ENCODE measurements around the gene ZNHIT3.

Gene ZNHIT3

GRCh38 chr17:36485027-36485426 is 1.5 kb upstream of the ZNHIT3 start:
- no peak overlapping the region for H3K4me3 ChIP-seq (ENCODE audit: low read depth, low read length)
- H3K27me3 ChIP-seq (ENCODE audit: control insufficient read depth, insufficient read depth, low read length), result peaks cover 35% of the 10 kb centered on the region
- peaks cover 19% of the 10 kb centered on the region for H3K4me1 ChIP-seq (ENCODE audit: control insufficient read depth, insufficient read depth, low read length)
- no peaks in the 10 kb centered on the region; the same call in none of the 2 replicates for H3K36me3 ChIP-seq (ENCODE audit: control insufficient read depth, insufficient read depth, low read length)
- H3K27ac ChIP-seq (ENCODE audit: low read depth, low read length), result no peak overlapping the region
- H3K9ac ChIP-seq (ENCODE audit: low read length), result no peak overlapping the region
- no peaks in the 10 kb centered on the region for H3K9me3 ChIP-seq (ENCODE audit: control insufficient read depth, insufficient read depth, low read depth, low read length)

- Histone ChIP-seq H3K27ac (ENCODE audit: low read depth, low read length) (no peak overlapping the region), H3K4me3 (ENCODE audit: low read depth, low read length) (peak overlapping the region; percentile 88), H3K9me3 (ENCODE audit: control insufficient read depth, insufficient read depth, low read depth, low read length) (no peaks in the 10 kb centered on the region), H3K4me1 (ENCODE audit: control insufficient read depth, insufficient read depth, low read length) (peaks cover 19% of the 10 kb centered on the region), H3K36me3 (ENCODE audit: control insufficient read depth, insufficient read depth, low read length) (no peaks in the 10 kb centered on the region; the same call in none of the 2 replicates), H3K9ac (ENCODE audit: low read length) (peak overlapping the region; percentile 49), H3K27me3 (ENCODE audit: control insufficient read depth, insufficient read depth, low read length) (peaks cover 35% of the 10 kb centered on the region)
Measured at GRCh38 chr17:36485805-36486203, 677 bp upstream of the ZNHIT3 start.

DNA sequence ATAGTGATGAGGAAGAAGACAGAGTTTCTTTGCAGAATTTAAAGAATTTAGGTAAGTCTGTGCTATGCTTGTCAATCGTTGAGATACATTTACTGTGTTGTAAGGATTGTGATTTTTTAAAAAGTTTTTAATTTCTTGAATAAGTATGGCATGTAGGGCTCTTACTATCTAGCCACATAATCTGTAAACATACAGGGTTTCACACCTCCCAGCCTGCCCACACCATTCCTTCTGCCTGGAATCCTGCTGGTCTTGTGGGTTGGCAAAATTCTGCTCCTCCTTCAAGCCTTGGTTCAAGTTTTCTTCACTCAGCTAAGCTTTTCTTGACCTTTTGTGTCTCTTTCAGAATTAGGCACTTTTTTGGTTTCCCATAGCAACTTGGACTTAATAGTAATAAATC is 7.5 kb downstream of the ZNHIT3 start:
- Histone ChIP-seq H3K27me3 (ENCODE audit: control insufficient read depth, insufficient read depth, low read length) (no peaks in the 10 kb centered on the region), H3K4me3 (ENCODE audit: low read depth, low read length) (no peak overlapping the region), H3K4me1 (ENCODE audit: control insufficient read depth, insufficient read depth, low read length) (no peaks in the 10 kb centered on the region), H3K27ac (ENCODE audit: low read depth, low read length) (no peak overlapping the region), H3K36me3 (ENCODE audit: control insufficient read depth, insufficient read depth, low read length) (peaks cover 75% of the 10 kb centered on the region), H3K9me3 (ENCODE audit: control insufficient read depth, insufficient read depth, low read depth, low read length) (no peaks in the 10 kb centered on the region), H3K9ac (ENCODE audit: low read length) (no peak overlapping the region)

DNA sequence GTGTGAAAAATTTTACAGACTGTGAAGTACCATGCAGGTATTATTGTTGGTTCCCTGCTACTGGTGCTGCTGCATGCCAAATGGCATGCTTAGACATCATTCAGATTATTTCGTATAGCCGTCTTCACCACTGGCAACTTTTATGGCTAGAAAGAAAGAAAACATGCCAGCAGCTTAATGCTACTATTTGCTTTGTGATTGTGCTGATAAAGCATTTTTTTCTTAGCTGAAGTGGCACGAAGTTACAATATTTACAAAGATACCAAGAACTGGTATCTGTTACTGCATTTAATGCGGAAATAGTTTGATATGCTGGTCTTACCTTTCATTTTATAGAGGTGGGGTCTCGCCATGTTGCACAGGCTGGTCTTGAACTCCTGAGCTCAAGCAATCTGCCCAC is 8.2 kb downstream of the ZNHIT3 start:
- no peaks in the 10 kb centered on the region for H3K4me1 ChIP-seq (ENCODE audit: control insufficient read depth, insufficient read depth, low read length)
- H3K27ac ChIP-seq (ENCODE audit: low read depth, low read length), result no peak overlapping the region
- H3K36me3 ChIP-seq (ENCODE audit: control insufficient read depth, insufficient read depth, low read length), result peaks cover 78% of the 10 kb centered on the region
- no peaks in the 10 kb centered on the region for H3K27me3 ChIP-seq (ENCODE audit: control insufficient read depth, insufficient read depth, low read length)
- H3K9ac ChIP-seq (ENCODE audit: low read length), result no peak overlapping the region
- no peak overlapping the region for H3K4me3 ChIP-seq (ENCODE audit: low read depth, low read length)
- H3K9me3 ChIP-seq (ENCODE audit: control insufficient read depth, insufficient read depth, low read depth, low read length), result no peaks in the 10 kb centered on the region

DNA sequence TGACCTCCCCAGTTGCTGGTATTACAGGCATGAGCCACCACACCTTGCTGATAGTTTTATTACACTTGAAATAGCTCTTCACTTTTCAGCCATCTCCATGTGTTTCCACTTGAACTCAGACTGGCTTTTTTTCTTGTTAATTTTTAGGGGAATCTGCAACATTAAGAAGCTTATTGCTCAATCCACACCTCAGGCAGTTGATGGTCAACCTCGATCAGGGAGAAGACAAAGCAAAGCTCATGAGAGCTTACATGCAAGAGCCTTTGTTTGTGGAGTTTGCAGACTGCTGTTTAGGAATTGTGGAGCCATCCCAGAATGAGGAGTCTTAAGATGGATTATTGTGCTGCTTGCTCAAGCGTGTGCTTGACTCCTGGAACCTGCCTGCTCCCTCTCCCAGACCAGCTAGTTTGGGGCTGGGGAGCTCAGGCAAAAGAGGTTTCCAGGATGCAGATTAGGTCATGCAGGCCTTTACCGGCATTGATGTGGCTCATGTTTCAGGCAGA is 8.6 kb downstream of the ZNHIT3 start:
- no peaks in the 10 kb centered on the region for H3K27me3 ChIP-seq (ENCODE audit: control insufficient read depth, insufficient read depth, low read length)
- no peak overlapping the region for H3K27ac ChIP-seq (ENCODE audit: low read depth, low read length)
- no peaks in the 10 kb centered on the region for H3K9me3 ChIP-seq (ENCODE audit: control insufficient read depth, insufficient read depth, low read depth, low read length)
- H3K4me3 ChIP-seq (ENCODE audit: low read depth, low read length), result no peak overlapping the region
- H3K9ac ChIP-seq (ENCODE audit: low read length), result no peak overlapping the region
- peaks cover 81% of the 10 kb centered on the region for H3K36me3 ChIP-seq (ENCODE audit: control insufficient read depth, insufficient read depth, low read length)
- no peaks in the 10 kb centered on the region for H3K4me1 ChIP-seq (ENCODE audit: control insufficient read depth, insufficient read depth, low read length)

GRCh38 chr17:36496018-36496789 is 9.7 kb downstream of the ZNHIT3 start:
- Histone ChIP-seq H3K9ac (ENCODE audit: low read length) (no peak overlapping the region), H3K9me3 (ENCODE audit: control insufficient read depth, insufficient read depth, low read depth, low read length) (no peaks in the 10 kb centered on the region), H3K4me3 (ENCODE audit: low read depth, low read length) (no peak overlapping the region), H3K27ac (ENCODE audit: low read depth, low read length) (no peak overlapping the region), H3K36me3 (ENCODE audit: control insufficient read depth, insufficient read depth, low read length) (peaks cover 88% of the 10 kb centered on the region), H3K4me1 (ENCODE audit: control insufficient read depth, insufficient read depth, low read length) (no peaks in the 10 kb centered on the region), H3K27me3 (ENCODE audit: control insufficient read depth, insufficient read depth, low read length) (no peaks in the 10 kb centered on the region)

DNA sequence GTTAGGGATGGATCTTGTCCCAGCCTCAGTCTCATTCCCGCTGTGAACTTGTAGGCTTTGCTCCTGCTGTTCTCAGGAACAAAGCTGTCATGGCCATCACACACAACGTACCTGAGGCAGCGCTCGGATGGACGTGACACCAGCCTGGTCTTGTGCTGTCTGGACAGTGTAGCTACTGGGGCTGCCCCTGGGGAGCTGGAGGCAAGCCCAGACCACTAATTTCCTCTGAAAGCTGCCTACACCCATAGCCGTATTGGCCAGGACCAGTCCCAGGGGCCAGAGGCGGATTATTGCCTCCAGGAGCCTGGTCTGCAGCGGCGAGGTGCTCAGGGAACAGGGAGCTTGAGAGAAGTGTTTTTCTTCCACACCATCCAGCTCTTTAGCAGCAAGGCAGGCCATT is 11.7 kb downstream of the ZNHIT3 start:
- Histone ChIP-seq H3K9me3 (ENCODE audit: control insufficient read depth, insufficient read depth, low read depth, low read length) (no peaks in the 10 kb centered on the region), H3K9ac (ENCODE audit: low read length) (no peak overlapping the region), H3K27ac (ENCODE audit: low read depth, low read length) (no peak overlapping the region), H3K27me3 (ENCODE audit: control insufficient read depth, insufficient read depth, low read length) (no peaks in the 10 kb centered on the region), H3K4me1 (ENCODE audit: control insufficient read depth, insufficient read depth, low read length) (no peaks in the 10 kb centered on the region), H3K4me3 (ENCODE audit: low read depth, low read length) (no peak overlapping the region), H3K36me3 (ENCODE audit: control insufficient read depth, insufficient read depth, low read length) (peaks cover 88% of the 10 kb centered on the region)

GRCh38 chr17:36498560-36499300 is 12.2 kb downstream of the ZNHIT3 start:
- Histone ChIP-seq H3K36me3 (ENCODE audit: control insufficient read depth, insufficient read depth, low read length) (peaks cover 88% of the 10 kb centered on the region), H3K9me3 (ENCODE audit: control insufficient read depth, insufficient read depth, low read depth, low read length) (no peaks in the 10 kb centered on the region), H3K4me3 (ENCODE audit: low read depth, low read length) (no peak overlapping the region), H3K27ac (ENCODE audit: low read depth, low read length) (no peak overlapping the region), H3K4me1 (ENCODE audit: control insufficient read depth, insufficient read depth, low read length) (no peaks in the 10 kb centered on the region), H3K27me3 (ENCODE audit: control insufficient read depth, insufficient read depth, low read length) (no peaks in the 10 kb centered on the region), H3K9ac (ENCODE audit: low read length) (no peak overlapping the region)

- Histone ChIP-seq H3K27ac (ENCODE audit: low read depth, low read length) (no peak overlapping the region), H3K36me3 (ENCODE audit: control insufficient read depth, insufficient read depth, low read length) (peaks cover 87% of the 10 kb centered on the region), H3K9ac (ENCODE audit: low read length) (no peak overlapping the region), H3K4me1 (ENCODE audit: control insufficient read depth, insufficient read depth, low read length) (no peaks in the 10 kb centered on the region), H3K27me3 (ENCODE audit: control insufficient read depth, insufficient read depth, low read length) (no peaks in the 10 kb centered on the region), H3K9me3 (ENCODE audit: control insufficient read depth, insufficient read depth, low read depth, low read length) (no peaks in the 10 kb centered on the region), H3K4me3 (ENCODE audit: low read depth, low read length) (no peak overlapping the region)
Measured at GRCh38 chr17:36500745-36501225, 14.3 kb downstream of the ZNHIT3 start.

GRCh38 chr17:36501351-36501750 is 14.9 kb downstream of the ZNHIT3 start:
- Histone ChIP-seq H3K9me3 (ENCODE audit: control insufficient read depth, insufficient read depth, low read depth, low read length) (no peaks in the 10 kb centered on the region), H3K4me3 (ENCODE audit: low read depth, low read length) (no peak overlapping the region), H3K27me3 (ENCODE audit: control insufficient read depth, insufficient read depth, low read length) (no peaks in the 10 kb centered on the region), H3K36me3 (ENCODE audit: control insufficient read depth, insufficient read depth, low read length) (peaks cover 87% of the 10 kb centered on the region), H3K27ac (ENCODE audit: low read depth, low read length) (no peak overlapping the region), H3K4me1 (ENCODE audit: control insufficient read depth, insufficient read depth, low read length) (no peaks in the 10 kb centered on the region), H3K9ac (ENCODE audit: low read length) (no peak overlapping the region)

DNA sequence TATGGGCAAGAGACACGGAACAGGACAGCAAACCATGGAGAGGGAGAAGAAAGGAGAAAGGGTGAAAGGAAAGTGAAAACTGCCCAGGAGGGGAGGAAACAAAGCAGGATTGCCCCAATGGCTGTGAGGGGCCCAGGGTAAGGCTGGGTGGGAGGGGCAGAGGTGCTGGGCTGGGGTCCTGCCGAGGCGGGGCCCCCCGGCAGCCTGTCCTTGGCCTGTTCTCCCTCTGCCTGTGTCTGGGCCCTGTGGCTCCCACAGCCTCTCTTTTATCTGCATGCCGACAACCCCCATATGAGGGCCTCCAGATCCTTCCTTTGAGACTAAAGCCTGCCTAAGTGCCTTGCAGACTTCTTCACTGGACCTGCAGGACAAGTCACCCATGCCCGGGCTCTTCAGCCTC is 15.5 kb downstream of the ZNHIT3 start:
- H3K9ac ChIP-seq (ENCODE audit: low read length), result no peak overlapping the region
- no peaks in the 10 kb centered on the region for H3K9me3 ChIP-seq (ENCODE audit: control insufficient read depth, insufficient read depth, low read depth, low read length)
- no peak overlapping the region for H3K27ac ChIP-seq (ENCODE audit: low read depth, low read length)
- H3K4me1 ChIP-seq (ENCODE audit: control insufficient read depth, insufficient read depth, low read length), result no peaks in the 10 kb centered on the region
- H3K4me3 ChIP-seq (ENCODE audit: low read depth, low read length), result no peak overlapping the region
- H3K27me3 ChIP-seq (ENCODE audit: control insufficient read depth, insufficient read depth, low read length), result no peaks in the 10 kb centered on the region
- H3K36me3 ChIP-seq (ENCODE audit: control insufficient read depth, insufficient read depth, low read length), result peaks cover 87% of the 10 kb centered on the region
